GM12878 (cell line): ENCODE measurements around the gene AIF1L. TPM values are rescaled to one million over a fixed set of nuclear protein-coding genes. Genes with fewer than 3 reads are reported as not detected.

ENCODE experiments used
- ATAC-seq: fragments of 200-7000 bp; cut with Tn5 transposase; 3 replicates; pipeline ENCODE4 v1.9.1; 2020; ENCODE audit warnings: mild to moderate bottlenecking, moderate library complexity
- BruUV-seq: library from RNA; stranded (reverse); fragments of 400-500 nt; replicated peaks from 2 replicates; lab custom pipeline; 2021; lab: Mats Ljungman, UMichigan
- CTCF ChIA-PET: fragments of 300-600 bp; sonication (Branson Sonifier 250); formaldehyde crosslinking; extraction: SDS; loops from one replicate; lab custom pipeline; 2021; ENCODE audit warnings: inconsistent platforms; lab: Yijun Ruan, JAX
- POLR2A ChIA-PET: fragments of 350-600 bp; formaldehyde crosslinking; extraction: SDS; loops from one replicate; lab custom pipeline; 2021; ENCODE audit warnings: inconsistent platforms; lab: Charles Lee
- RAD21 ChIA-PET: fragments of 300-600 bp; sonication (Branson Sonifier 250); formaldehyde crosslinking; loops from one replicate; lab custom pipeline; 2023; ENCODE audit warnings: antibody characterized with exemption; ENCODE audit not compliant: unreplicated experiment; lab: Charles Lee
- SMC1A ChIA-PET: fragments of 300-600 bp; sonication (Branson Sonifier 250); formaldehyde crosslinking; loops from one replicate; lab custom pipeline; 2023; ENCODE audit not compliant: unreplicated experiment, uncharacterized antibody; lab: Charles Lee
- DNase-seq: peaks from one replicate; pipeline ENCODE4 v3.0.0-alpha.2; 2011; ENCODE audit warnings: low read depth, low spot score
- FAIRE-seq: peaks from 3 replicates; lab custom pipeline; 2011; peaks lifted over from hg19 to GRCh38; lab: Jason Lieb, UNC
- H2AFZ ChIP-seq: 2 replicates; pipeline ENCODE4 v1.6.0; 2011; ENCODE audit warnings: low read depth, low read length, control low read depth; ENCODE audit not compliant: control insufficient read depth
- H3K27ac ChIP-seq: 2 replicates; pipeline ENCODE4 v1.5.1; 2011; ENCODE audit warnings: control low read depth; ENCODE audit not compliant: control insufficient read depth, insufficient read depth
- H3K27me3 ChIP-seq, 2 experiments: replicated peaks in 1 of 2; 2 replicates each; pipeline versions ENCODE4 v1.6.0 to v1.6.1; 2011; ENCODE audit warnings: low read length in 1 of 2; ENCODE audit not compliant: control insufficient read depth in 2 of 2, insufficient read depth in 2 of 2
- H3K36me3 ChIP-seq, 2 experiments: 2 replicates each; pipeline ENCODE4 v1.5.1; 2011; ENCODE audit warnings: low read length in 1 of 2; ENCODE audit not compliant: control insufficient read depth in 2 of 2, insufficient read depth in 2 of 2
- H3K4me1 ChIP-seq: 2 replicates; pipeline ENCODE4 v1.6.1; 2011; ENCODE audit warnings: mild to moderate bottlenecking, low read length, moderate library complexity, mixed read lengths; ENCODE audit not compliant: control insufficient read depth, insufficient read depth
- H3K4me2 ChIP-seq: 2 replicates; pipeline ENCODE4 v1.6.0; 2011; ENCODE audit warnings: control low read depth; ENCODE audit not compliant: control insufficient read depth, insufficient read depth
- H3K4me3 ChIP-seq: fragments of 200-600 bp; sonication (generic); 2 replicates; pipeline ENCODE4 v1.5.1; 2016
- H3K79me2 ChIP-seq: 2 replicates; pipeline ENCODE4 v1.6.0; 2011; ENCODE audit warnings: low read length; ENCODE audit not compliant: control insufficient read depth, insufficient read depth
- H3K9ac ChIP-seq: 2 replicates; pipeline ENCODE4 v1.8.0; 2011; ENCODE audit warnings: low read length, control low read depth, mixed read lengths; ENCODE audit not compliant: control insufficient read depth, insufficient read depth
- H3K9me3 ChIP-seq: replicated peaks from 3 replicates; pipeline ENCODE4 v1.5.1; 2011; ENCODE audit warnings: mild to moderate bottlenecking, low read length; ENCODE audit not compliant: control insufficient read depth, insufficient read depth
- H4K20me1 ChIP-seq: 2 replicates; pipeline ENCODE4 v1.6.0; 2011; ENCODE audit not compliant: control insufficient read depth, insufficient read depth
- FOXM1 ChIP-seq: IDR thresholded peaks from 2 replicates; pipeline ENCODE4 v1.6.1; 2012; ENCODE audit warnings: low read depth, mild to moderate bottlenecking, inconsistent platforms, low read length, moderate library complexity
- NR2F1 ChIP-seq: fragments of 450-650 bp; conservative IDR thresholded peaks from 2 replicates; pipeline ENCODE4 v1.6.1; 2017; ENCODE audit warnings: mild to moderate bottlenecking
- SMAD5 ChIP-seq: IDR thresholded peaks from 2 replicates; pipeline ENCODE4 v1.6.1; 2016; ENCODE audit warnings: antibody characterized with exemption, low read depth
- ZNF217 ChIP-seq: fragments of 450-650 bp; IDR thresholded peaks from 2 replicates; pipeline ENCODE4 v1.6.1; 2017; ENCODE audit warnings: antibody characterized with exemption, mild to moderate bottlenecking
- ZZZ3 ChIP-seq: IDR thresholded peaks from 2 replicates; pipeline ENCODE4 v1.6.1; 2011; ENCODE audit warnings: low read depth; ENCODE audit not compliant: control insufficient read depth, insufficient read length
- WGBS: methylation state at CpG from one replicate; pipeline ENCODE4 v1.1.6; 2016; ENCODE audit warnings: low lambda C conversion rate; ENCODE audit not compliant: insufficient replicate concordance, insufficient coverage; ENCODE audit errors: missing lambda C conversion rate; 5-methylcytosine and 5-hydroxymethylcytosine counted together
- in situ Hi-C: fragments of 300-500 bp; cut with MboI; formaldehyde crosslinking; loops from 9 replicates; pipeline ENCODE4 v1.14.3; 2018; ENCODE audit warnings: mixed read lengths
- intact Hi-C: fragments of 100-400 bp; cut with micrococcal nuclease; formaldehyde crosslinking; loops from one replicate; pipeline ENCODE4 v1.14.2; 2022; ENCODE audit not compliant: unreplicated experiment
- polyA plus RNA-seq, 11 experiments: library from polyadenylated mRNA; depleted of rRNA in 4 of 11; unstranded in 6 of 11; stranded (reverse) in 5 of 11; fragments of >200 nt; fragmentation: Nextera tagmentation in 4 of 11; fragmentation: Illumina TruSeq in 1 of 11; extraction: Ambion mirVana in 4 of 11; extraction: Trizol in 1 of 11; gene quantifications; 1 replicate in 1 of 11; 2 replicates in 10 of 11; pipeline versions ENCODE4 v1.2.1 to v1.2.3, GENCODE V29; 2011 to 2016; ENCODE audit warnings: inconsistent platforms in 2 of 11, missing spikeins in 2 of 11, low read depth in 1 of 11
- total RNA-seq, 4 experiments: library from RNA; depleted of rRNA in 3 of 4; stranded (reverse); fragments of >200 nt in 3 of 4; fragmentation: Illumina TruSeq in 1 of 4; extraction: Trizol in 1 of 4; gene quantifications; 2 replicates each; pipeline versions ENCODE4 v1.2.1 to v1.2.3, GENCODE V29; 2013 to 2021
- TF ChIP-seq, protein P1 (sequence below): IDR thresholded peaks from 2 replicates; pipeline ENCODE4 v1.6.1; 2011; ENCODE audit warnings: borderline replicate concordance, low read depth, mild to moderate bottlenecking, moderate library complexity, low read length; ENCODE audit not compliant: insufficient read depth, poor library complexity, severe bottlenecking
- TF ChIP-seq, protein P2 (sequence below): fragments of 450-650 bp; formaldehyde crosslinking; IDR thresholded peaks from 2 replicates; pipeline ENCODE4 v1.4.0; 2020; ENCODE audit warnings: mild to moderate bottlenecking, moderate library complexity

Gene AIF1L
- total and polyA plus RNA-seq, 10 of the 15 experiments (the other 5 are each of a cell fraction or from before 2014, with no cell fraction given): 0.07 to 0.15 (median 0.08) TPM; not detected in 7

DNA sequence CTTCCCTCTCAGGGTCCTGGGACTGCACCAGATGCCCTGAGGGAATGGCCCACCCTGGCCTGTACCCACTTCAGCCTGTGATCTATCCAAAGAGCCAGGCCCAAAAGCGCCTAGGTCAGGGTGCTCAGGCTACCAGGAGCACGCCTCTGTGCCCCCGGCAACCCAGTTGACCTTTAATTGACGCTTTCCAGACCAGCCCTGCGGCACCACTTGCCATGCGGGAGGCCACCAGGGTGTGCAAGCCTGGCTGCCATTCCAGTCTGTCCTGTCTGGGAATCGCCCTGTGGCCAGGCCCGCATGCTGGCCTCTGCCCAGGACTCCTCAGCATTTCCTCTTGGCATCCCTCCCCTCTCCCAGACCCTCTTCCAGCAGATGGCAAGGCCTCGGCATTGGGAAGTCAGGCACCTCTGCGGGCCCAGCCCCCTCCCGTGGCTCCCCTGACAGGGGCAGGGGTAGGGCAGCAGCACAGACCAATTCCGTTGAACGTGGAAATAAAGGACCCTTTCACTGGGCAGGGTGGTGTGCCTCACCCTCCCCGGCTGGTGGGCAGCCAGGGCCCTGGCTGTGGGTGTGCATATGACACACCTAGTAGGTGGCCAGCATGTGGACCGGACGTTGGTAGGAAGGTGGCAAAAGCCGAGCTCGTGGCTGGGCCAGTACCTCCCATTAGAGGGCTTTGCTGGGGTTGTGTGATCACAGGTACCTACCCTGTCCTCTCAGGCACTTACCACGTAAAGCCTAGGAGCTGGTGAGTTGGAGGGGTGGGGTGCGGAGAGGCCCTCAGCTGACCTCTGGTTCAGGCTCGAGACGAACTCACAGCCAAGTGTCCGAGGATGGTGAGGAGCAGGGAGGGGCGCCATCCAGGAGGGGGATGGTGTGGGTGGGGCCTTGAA lies 3.5 kb upstream of the AIF1L start:
- CTCF ChIA-PET: no interaction called here
- WGBS: 35% methylated on average over 24 of the region's 24 CpGs
- TF ChIP-seq FOXM1 (no peak), ZZZ3 (no peak), SMAD5 (no peak), NR2F1 (no peak), ZNF217 (no peak)
- TF ChIP-seq, protein P1, sequence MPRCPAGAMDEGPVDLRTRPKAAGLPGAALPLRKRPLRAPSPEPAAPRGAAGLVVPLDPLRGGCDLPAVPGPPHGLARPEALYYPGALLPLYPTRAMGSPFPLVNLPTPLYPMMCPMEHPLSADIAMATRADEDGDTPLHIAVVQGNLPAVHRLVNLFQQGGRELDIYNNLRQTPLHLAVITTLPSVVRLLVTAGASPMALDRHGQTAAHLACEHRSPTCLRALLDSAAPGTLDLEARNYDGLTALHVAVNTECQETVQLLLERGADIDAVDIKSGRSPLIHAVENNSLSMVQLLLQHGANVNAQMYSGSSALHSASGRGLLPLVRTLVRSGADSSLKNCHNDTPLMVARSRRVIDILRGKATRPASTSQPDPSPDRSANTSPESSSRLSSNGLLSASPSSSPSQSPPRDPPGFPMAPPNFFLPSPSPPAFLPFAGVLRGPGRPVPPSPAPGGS: no peak
- TF ChIP-seq, protein P2, sequence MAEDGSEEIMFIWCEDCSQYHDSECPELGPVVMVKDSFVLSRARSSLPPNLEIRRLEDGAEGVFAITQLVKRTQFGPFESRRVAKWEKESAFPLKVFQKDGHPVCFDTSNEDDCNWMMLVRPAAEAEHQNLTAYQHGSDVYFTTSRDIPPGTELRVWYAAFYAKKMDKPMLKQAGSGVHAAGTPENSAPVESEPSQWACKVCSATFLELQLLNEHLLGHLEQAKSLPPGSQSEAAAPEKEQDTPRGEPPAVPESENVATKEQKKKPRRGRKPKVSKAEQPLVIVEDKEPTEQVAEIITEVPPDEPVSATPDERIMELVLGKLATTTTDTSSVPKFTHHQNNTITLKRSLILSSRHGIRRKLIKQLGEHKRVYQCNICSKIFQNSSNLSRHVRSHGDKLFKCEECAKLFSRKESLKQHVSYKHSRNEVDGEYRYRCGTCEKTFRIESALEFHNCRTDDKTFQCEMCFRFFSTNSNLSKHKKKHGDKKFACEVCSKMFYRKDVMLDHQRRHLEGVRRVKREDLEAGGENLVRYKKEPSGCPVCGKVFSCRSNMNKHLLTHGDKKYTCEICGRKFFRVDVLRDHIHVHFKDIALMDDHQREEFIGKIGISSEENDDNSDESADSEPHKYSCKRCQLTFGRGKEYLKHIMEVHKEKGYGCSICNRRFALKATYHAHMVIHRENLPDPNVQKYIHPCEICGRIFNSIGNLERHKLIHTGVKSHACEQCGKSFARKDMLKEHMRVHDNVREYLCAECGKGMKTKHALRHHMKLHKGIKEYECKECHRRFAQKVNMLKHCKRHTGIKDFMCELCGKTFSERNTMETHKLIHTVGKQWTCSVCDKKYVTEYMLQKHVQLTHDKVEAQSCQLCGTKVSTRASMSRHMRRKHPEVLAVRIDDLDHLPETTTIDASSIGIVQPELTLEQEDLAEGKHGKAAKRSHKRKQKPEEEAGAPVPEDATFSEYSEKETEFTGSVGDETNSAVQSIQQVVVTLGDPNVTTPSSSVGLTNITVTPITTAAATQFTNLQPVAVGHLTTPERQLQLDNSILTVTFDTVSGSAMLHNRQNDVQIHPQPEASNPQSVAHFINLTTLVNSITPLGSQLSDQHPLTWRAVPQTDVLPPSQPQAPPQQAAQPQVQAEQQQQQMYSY (CRISPR knock-in tag): no peak
- intact Hi-C loops: no loop called here
- no peaks in the 10 kb centered on the region for H3K79me2 ChIP-seq
- H3K27me3 ChIP-seq: peaks cover 8 to 13% of the 10 kb centered on the region in 2 experiments; a peak in 3 of 4 replicates
- POLR2A ChIA-PET: no interaction called here
- no peak overlapping the region for H3K27ac ChIP-seq
- no peak overlapping the region for H3K4me2 ChIP-seq
- no peaks in the 10 kb centered on the region for H4K20me1 ChIP-seq
- ATAC-seq: no peak
- SMC1A ChIA-PET: no interaction called here
- H3K9me3 ChIP-seq: no peaks in the 10 kb centered on the region
- H3K4me3 ChIP-seq: no peak overlapping the region
- RAD21 ChIA-PET: no interaction called here
- no peak for FAIRE-seq
- H3K9ac ChIP-seq: no peak overlapping the region
- H2AFZ ChIP-seq: no peak overlapping the region
- H3K4me1 ChIP-seq: no peaks in the 10 kb centered on the region
- no TSS peak for BruUV-seq
- no peak for DNase-seq
- in situ Hi-C loops: no loop called here
- H3K36me3 ChIP-seq: no peaks in the 10 kb centered on the region
